Measurements from ENCODE around the gene LRRC10B.

Gene LRRC10B

GRCh38 chr11:61533039-61533375 lies 24.5 kb downstream of the LRRC10B start:
- no peak for DNase-seq

GRCh38 chr11:61533401-61533800 lies 24.9 kb downstream of the LRRC10B start:
- no peak for DNase-seq

- no peak for DNase-seq
Measured at GRCh38 chr11:61534025-61534932, 25.7 kb downstream of the LRRC10B start.

- no peak for DNase-seq
Measured at GRCh38 chr11:61534933-61535839, 26.6 kb downstream of the LRRC10B start.

GRCh38 chr11:61535998-61536675 lies 27.6 kb downstream of the LRRC10B start:
- DNase-seq: no peak

- DNase-seq: no peak
Measured at GRCh38 chr11:61536676-61537270, 28.2 kb downstream of the LRRC10B start.

GRCh38 chr11:61537326-61537725 lies 28.8 kb downstream of the LRRC10B start:
- DNase-seq: no peak

- DNase-seq: no peak
Measured at GRCh38 chr11:61538636-61538961, 30.1 kb downstream of the LRRC10B start.

- DNase-seq: no peak
Measured at GRCh38 chr11:61539006-61539405, 30.5 kb downstream of the LRRC10B start.

- no peak for DNase-seq
Measured at GRCh38 chr11:61539831-61540357, 31.3 kb downstream of the LRRC10B start.

GRCh38 chr11:61540528-61540927 lies 32.0 kb downstream of the LRRC10B start:
- DNase-seq: no peak

- DNase-seq: no peak
Measured at GRCh38 chr11:61541598-61541997, 33.0 kb downstream of the LRRC10B start.

- DNase-seq: no peak
Measured at GRCh38 chr11:61542024-61542461, 33.5 kb downstream of the LRRC10B start.

- no peak for DNase-seq
Measured at GRCh38 chr11:61542705-61543104, 34.2 kb downstream of the LRRC10B start.

GRCh38 chr11:61543606-61544306 lies 35.2 kb downstream of the LRRC10B start:
- no peak for DNase-seq

- DNase-seq: no peak
Measured at GRCh38 chr11:61544466-61544865, 35.9 kb downstream of the LRRC10B start.

- DNase-seq: no peak
Measured at GRCh38 chr11:61545341-61545740, 36.8 kb downstream of the LRRC10B start.

GRCh38 chr11:61545921-61546320 lies 37.4 kb downstream of the LRRC10B start:
- no peak for DNase-seq

- no peak for DNase-seq
Measured at GRCh38 chr11:61546663-61547062, 38.1 kb downstream of the LRRC10B start.

GRCh38 chr11:61547246-61547645 lies 38.7 kb downstream of the LRRC10B start:
- no peak for DNase-seq

- no peak for DNase-seq
Measured at GRCh38 chr11:61549177-61549576, 40.6 kb downstream of the LRRC10B start.
